Measurements from ENCODE around the gene NUP88.
A peak's percentile ranks its signal among the peaks of the same experiment; 100 is the strongest.
"Not testable (repeated sequence)": the region's sequence is repeated elsewhere in the genome, so short reads cannot be mapped to it uniquely, and the experiment has no call there.

The NUP88 gene

GRCh38 chr17:5419356-5419958 lies at the start of gene NUP88:
TSS of gene NUP88 (minus strand) at chr17:5419662. CDS start at chr17:5419650, 12 bp downstream.
- peak; percentile 92 to 97 for DNase-seq

GRCh38 chr17:5468075-5468473 lies 48.6 kb upstream of the NUP88 start:
- no peak for DNase-seq

- no peak for DNase-seq
Measured at GRCh38 chr17:5467416-5467815, 48.0 kb upstream of the NUP88 start.

- no peak for DNase-seq
Measured at GRCh38 chr17:5466295-5466694, 46.8 kb upstream of the NUP88 start.

- DNase-seq, result no peak
Measured at GRCh38 chr17:5464717-5465507, 45.5 kb upstream of the NUP88 start.

GRCh38 chr17:5446786-5447185 lies 27.3 kb upstream of the NUP88 start:
- no peak for DNase-seq

- no peak for DNase-seq
Measured at GRCh38 chr17:5444209-5444608, 24.7 kb upstream of the NUP88 start.

- no peak for DNase-seq
Measured at GRCh38 chr17:5443728-5444127, 24.3 kb upstream of the NUP88 start.

- DNase-seq, result no peak
Measured at GRCh38 chr17:5439446-5439764, 19.9 kb upstream of the NUP88 start.

GRCh38 chr17:5438716-5439445 lies 19.4 kb upstream of the NUP88 start, which contains the start of gene C1QBP:
TSS of gene C1QBP (minus strand) at chr17:5439155. CDS start at chr17:5439073, 82 bp downstream.
- DNase-seq, result peak in 1 of 2 experiments; percentile 24

- no peak for DNase-seq
Measured at GRCh38 chr17:5437721-5438317, 18.4 kb upstream of the NUP88 start.

GRCh38 chr17:5435781-5436315 lies 16.4 kb upstream of the NUP88 start:
- DNase-seq, result not testable (repeated sequence)

GRCh38 chr17:5434984-5435383 lies 15.5 kb upstream of the NUP88 start:
- DNase-seq, result no peak

GRCh38 chr17:5431949-5432556 lies 12.6 kb upstream of the NUP88 start:
- no peak for DNase-seq

GRCh38 chr17:5431234-5431633 lies 11.8 kb upstream of the NUP88 start:
- not testable (repeated sequence) for DNase-seq

GRCh38 chr17:5430413-5430999 lies 11.0 kb upstream of the NUP88 start:
- no peak for DNase-seq

GRCh38 chr17:5429191-5429887 lies 9.9 kb upstream of the NUP88 start:
- no peak for DNase-seq

- no peak for DNase-seq
Measured at GRCh38 chr17:5425826-5426225, 6.4 kb upstream of the NUP88 start.

- no peak for DNase-seq
Measured at GRCh38 chr17:5424909-5425308, 5.4 kb upstream of the NUP88 start.

- DNase-seq, result no peak
Measured at GRCh38 chr17:5422505-5422904, 3.0 kb upstream of the NUP88 start.

- DNase-seq, result peak; percentile 74 to 88
Measured at GRCh38 chr17:5419959-5420653, 644 bp upstream of the NUP88 start, which contains the start of gene RPAIN. TSS of gene RPAIN (plus strand) at chr17:5420182. CDS start at chr17:5420211, 29 bp downstream.

Data from cerebellar nuclear complex (tissue), 1 donor.